ENCODE data around the gene RNASE11. TPM values are rescaled to one million over a fixed set of nuclear protein-coding genes. Genes with fewer than 3 reads are reported as not detected.

The RNASE11 gene
- total RNA-seq, 1 experiment from 2014 or later = not detected

GRCh38 chr14:20607617-20608016 lies 19.8 kb upstream of the RNASE11 start:
- Histone ChIP-seq H3K27me3 (replicated peaks; ENCODE audit: insufficient read depth, low read depth, low read length, poor library complexity) (no peaks in the 10 kb centered on the region), H3K4me1 (ENCODE audit: insufficient read depth, low read length, poor library complexity, severe bottlenecking) (peaks cover 11% of the 10 kb centered on the region), H3K36me3 (ENCODE audit: insufficient read depth, low read length, poor library complexity, severe bottlenecking) (no peaks in the 10 kb centered on the region), H3K27ac (ENCODE audit: low read depth, low read length, poor library complexity, severe bottlenecking) (no peak overlapping the region), H3K4me3 (ENCODE audit: low read depth, low read length, poor library complexity, severe bottlenecking) (no peak overlapping the region), H3K9me3 (ENCODE audit: low read depth, low read length, poor library complexity, severe bottlenecking) (no peaks in the 10 kb centered on the region)
- intact Hi-C loops (cut with micrococcal nuclease; ENCODE audit: unreplicated experiment) = loop anchor here (2.0 kb wide), 1 partner anchor 195 kb away; the partner anchor contains the start of gene TEP1
- BruUV-seq (replicated peaks) = no TSS peak
- ChIA-PET POLR2A (ENCODE audit: low non-redundant PET) (no interaction called here), CTCF (no interaction called here)
- TF ChIP-seq EZH2 (IDR thresholded peaks at IDR 0.05; ENCODE audit: borderline replicate concordance, low read depth, low read length, poor library complexity, severe bottlenecking) (no peak), CTCF (conservative IDR thresholded peaks at IDR 0.05; ENCODE audit: low read depth, low read length) (no peak)
- no peak for DNase-seq (ENCODE audit: low spot score)

DNA sequence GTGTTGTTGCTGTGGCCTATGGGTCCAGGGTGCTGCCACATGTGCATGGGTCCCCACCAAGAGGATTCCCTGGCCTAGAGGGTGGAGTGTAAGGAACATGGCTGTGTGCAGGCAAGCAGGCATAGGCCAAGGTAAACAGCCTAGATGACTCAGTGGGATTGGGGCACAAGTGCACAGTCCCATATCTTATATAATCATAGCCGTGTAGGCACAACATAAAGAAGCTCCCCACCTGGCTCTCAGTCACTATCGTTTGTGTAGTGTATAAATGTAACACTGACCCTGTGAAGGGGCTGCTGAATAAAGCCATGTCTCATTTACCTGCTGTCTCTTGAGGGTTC lies 19.1 kb upstream of the RNASE11 start:
- no TSS peak for BruUV-seq (replicated peaks)
- Histone ChIP-seq H3K9me3 (ENCODE audit: low read depth, low read length, poor library complexity, severe bottlenecking) (no peaks in the 10 kb centered on the region), H3K36me3 (ENCODE audit: insufficient read depth, low read length, poor library complexity, severe bottlenecking) (no peaks in the 10 kb centered on the region), H3K27me3 (replicated peaks; ENCODE audit: insufficient read depth, low read depth, low read length, poor library complexity) (no peaks in the 10 kb centered on the region), H3K4me1 (ENCODE audit: insufficient read depth, low read length, poor library complexity, severe bottlenecking) (peaks cover 10% of the 10 kb centered on the region), H3K4me3 (ENCODE audit: low read depth, low read length, poor library complexity, severe bottlenecking) (no peak overlapping the region), H3K27ac (ENCODE audit: low read depth, low read length, poor library complexity, severe bottlenecking) (no peak overlapping the region)
- CTCF ChIA-PET = no interaction called here
- TF ChIP-seq CTCF (conservative IDR thresholded peaks at IDR 0.05; ENCODE audit: low read depth, low read length) = no peak
- TF ChIP-seq EZH2 (IDR thresholded peaks at IDR 0.05; ENCODE audit: borderline replicate concordance, low read depth, low read length, poor library complexity, severe bottlenecking) = no peak
- no peak for DNase-seq (ENCODE audit: low spot score)
- intact Hi-C loops (cut with micrococcal nuclease; ENCODE audit: unreplicated experiment) = no loop called here
- POLR2A ChIA-PET (ENCODE audit: low non-redundant PET) = no interaction called here

DNA sequence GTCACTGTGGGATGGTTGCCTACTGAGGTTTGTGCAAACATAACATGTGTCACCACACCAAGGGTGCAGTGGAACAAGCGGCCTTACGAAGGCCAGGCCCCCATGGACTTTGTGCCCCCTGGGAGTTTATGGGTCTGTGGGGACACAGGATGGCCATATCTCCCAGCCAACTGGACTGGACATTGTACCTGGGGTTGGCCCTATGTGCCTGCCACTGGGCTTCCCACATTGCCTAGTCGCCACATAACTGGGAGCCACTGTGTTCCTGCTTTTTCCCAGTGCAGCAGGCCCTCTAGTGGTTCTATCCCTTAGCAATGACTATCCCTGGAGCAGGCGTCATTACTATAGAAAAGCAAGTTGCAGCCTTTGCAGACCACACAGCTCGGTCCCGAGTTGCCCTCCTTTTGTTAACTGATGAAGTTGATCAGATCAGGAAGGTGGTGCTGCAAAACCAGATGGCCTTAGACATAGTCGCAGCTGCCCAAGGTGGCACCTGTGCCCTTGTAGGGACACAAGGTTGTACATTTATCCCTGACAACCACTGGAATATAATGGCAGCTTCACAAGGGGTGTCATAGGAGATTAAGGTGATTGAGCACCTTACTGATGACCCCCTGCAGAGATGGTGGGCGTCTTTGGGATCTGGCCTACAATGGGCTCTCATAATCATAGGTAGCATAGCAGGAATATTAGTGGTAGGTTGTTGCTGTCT lies 18.5 kb upstream of the RNASE11 start:
- intact Hi-C loops (cut with micrococcal nuclease; ENCODE audit: unreplicated experiment) = no loop called here
- CTCF ChIA-PET = no interaction called here
- TF ChIP-seq EZH2 (IDR thresholded peaks at IDR 0.05; ENCODE audit: borderline replicate concordance, low read depth, low read length, poor library complexity, severe bottlenecking) (no peak), CTCF (conservative IDR thresholded peaks at IDR 0.05; ENCODE audit: low read depth, low read length) (peak; percentile 72)
- no peak overlapping the region for H3K27ac ChIP-seq (ENCODE audit: low read depth, low read length, poor library complexity, severe bottlenecking)
- no peaks in the 10 kb centered on the region for H3K36me3 ChIP-seq (ENCODE audit: insufficient read depth, low read length, poor library complexity, severe bottlenecking)
- POLR2A ChIA-PET (ENCODE audit: low non-redundant PET) = no interaction called here
- peaks cover 10% of the 10 kb centered on the region for H3K4me1 ChIP-seq (ENCODE audit: insufficient read depth, low read length, poor library complexity, severe bottlenecking)
- BruUV-seq (replicated peaks) = no TSS peak
- H3K9me3 ChIP-seq (ENCODE audit: low read depth, low read length, poor library complexity, severe bottlenecking) = no peaks in the 10 kb centered on the region
- no peaks in the 10 kb centered on the region for H3K27me3 ChIP-seq (replicated peaks; ENCODE audit: insufficient read depth, low read depth, low read length, poor library complexity)
- peak; percentile 60 for DNase-seq (ENCODE audit: low spot score)
- H3K4me3 ChIP-seq (ENCODE audit: low read depth, low read length, poor library complexity, severe bottlenecking) = no peak overlapping the region

Measured in A673 (cell line).